ENCODE results near the gene SLC7A4.

The SLC7A4 gene

GRCh38 chr22:20980938-20981722 lies 51.2 kb downstream of the SLC7A4 start:
- DNase-seq, result no peak

GRCh38 chr22:20980523-20980922 lies 51.8 kb downstream of the SLC7A4 start:
- no peak for DNase-seq

- no peak for DNase-seq
These were observed 52.4 kb downstream of the SLC7A4 start for GRCh38 chr22:20979940-20980453.

GRCh38 chr22:20979243-20979809 lies 53.0 kb downstream of the SLC7A4 start:
- DNase-seq, result peak; percentile 82

Measured in activated effector memory CD4-positive, alpha-beta T cell treated with anti-CD3 and anti-CD28 coated beads, Interleukin-2, amount 50 U/mL, for 16 hours (primary cell).